Esophagus muscularis mucosa (tissue), 4 donors: ENCODE data around the gene CDC42EP3. TPM values are rescaled to one million over a fixed set of nuclear protein-coding genes. Genes with fewer than 3 reads are reported as not detected.

Experiments
- DNase-seq: peaks from one replicate; pipeline ENCODE4 v3.0.0-alpha.2; 2017; ENCODE audit errors: extremely low spot score
- H3K27ac ChIP-seq, 4 donors: fragments of 200-600 bp; sonication (generic); replicated peaks in 1 of 4; 1 replicate in 3 of 4; 2 replicates in 1 of 4; pipeline ENCODE4 v1.5.1; 2016 to 2019; ENCODE audit warnings: mild to moderate bottlenecking in 1 of 4
- H3K27me3 ChIP-seq, 4 donors: fragments of 200-600 bp; sonication (generic); one replicate each; pipeline versions ENCODE4 v1.5.1 to v1.6.0; 2016 to 2019
- H3K36me3 ChIP-seq, 4 donors: fragments of 200-600 bp; sonication (generic); one replicate each; pipeline ENCODE4 v1.5.1; 2016 to 2019
- H3K4me1 ChIP-seq, 4 donors: fragments of 200-600 bp; sonication (generic); one replicate each; pipeline ENCODE4 v1.5.1; 2016 to 2019
- H3K4me3 ChIP-seq, 4 donors: fragments of 200-600 bp; sonication (generic); 1 replicate in 2 of 4; 2 replicates in 2 of 4; pipeline ENCODE4 v1.5.1; 2016 to 2019; ENCODE audit warnings: mild to moderate bottlenecking in 4 of 4, moderate library complexity in 1 of 4
- H3K9me3 ChIP-seq, 4 donors: fragments of 200-600 bp; sonication (generic); 1 replicate in 3 of 4; 2 replicates in 1 of 4; pipeline ENCODE4 v1.5.1; 2016 to 2019
- CTCF ChIP-seq, 3 experiments: fragments of 200-600 bp in 2 of 3; fragments of 450-650 bp in 1 of 3; sonication (generic) in 2 of 3; IDR thresholded peaks; one replicate each; pipeline ENCODE4 v1.5.1; 2017 to 2019; ENCODE audit warnings: antibody characterized with exemption in 3 of 3, mild to moderate bottlenecking in 2 of 3, moderate library complexity in 1 of 3
- EP300 ChIP-seq: sonication (generic); formaldehyde crosslinking; IDR thresholded peaks from one replicate; pipeline ENCODE4 v1.6.1; 2017; ENCODE audit warnings: antibody characterized with exemption
- POLR2A ChIP-seq: fragments of 450-650 bp; IDR thresholded peaks from one replicate; pipeline ENCODE4 v1.6.1; 2017; ENCODE audit warnings: antibody characterized with exemption, moderate library complexity, mild to moderate bottlenecking, low read depth
- POLR2AphosphoS5 ChIP-seq, 2 donors: sonication (generic); formaldehyde crosslinking; IDR thresholded peaks; one replicate each; pipeline ENCODE4 v1.6.1; 2017; ENCODE audit warnings: antibody characterized with exemption in 2 of 2
- WGBS: methylation state at CpG from one replicate; pipeline ENCODE4 v1.1.5; 2018; 5-methylcytosine and 5-hydroxymethylcytosine counted together
- intact Hi-C: fragments of 100-400 bp; cut with DNase I; formaldehyde crosslinking; loops from one replicate; pipeline ENCODE4 v1.15.1; 2023
- total RNA-seq, 4 donors: library from RNA; depleted of rRNA; stranded (reverse); fragments of >200 nt; gene quantifications; one replicate each; pipeline versions ENCODE4 v1.1.0 to v1.2.1, GENCODE V29; 2016

Gene CDC42EP3
- total RNA-seq, 4 donors from 2014 or later, result 67.7 to 217 (median 112) TPM

DNA sequence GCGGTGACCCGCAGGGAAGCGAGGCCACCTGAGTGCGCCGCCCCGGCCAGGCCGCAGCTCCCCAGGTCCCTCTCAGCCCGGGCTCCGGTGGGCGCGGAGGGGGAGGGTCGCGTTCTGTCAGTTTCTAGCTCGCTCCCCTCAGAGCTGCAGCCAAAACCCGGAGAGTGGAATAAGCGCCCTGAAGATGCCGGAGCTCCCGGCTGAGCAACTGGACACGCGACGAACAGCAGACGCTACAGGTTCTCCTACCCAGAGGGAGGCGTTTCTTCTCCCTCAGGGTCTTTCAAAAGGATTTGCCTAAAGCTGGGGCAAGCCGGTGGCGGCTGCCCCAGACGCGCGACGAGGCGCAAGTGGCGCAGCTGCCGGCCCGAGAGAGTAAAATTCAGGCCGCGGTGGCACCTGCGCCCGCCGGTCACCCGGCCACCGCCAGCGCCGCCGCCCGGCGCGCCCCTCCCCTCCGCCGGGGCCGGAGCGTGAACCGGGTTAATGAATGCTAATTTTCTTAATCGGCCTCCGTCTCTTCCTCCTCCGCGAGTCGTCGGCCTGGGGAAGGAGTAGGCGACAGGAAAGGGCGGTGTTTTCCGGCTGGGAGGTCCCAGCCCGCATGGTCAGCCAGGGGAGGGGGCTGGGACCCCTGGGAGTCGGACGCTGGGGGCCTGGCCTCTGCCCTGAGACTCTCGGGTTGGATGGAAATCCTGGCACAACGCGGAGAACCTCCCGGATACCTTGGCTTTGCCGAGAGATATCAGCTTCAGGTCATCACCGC, 845 bp upstream of the CDC42EP3 start:
- Histone ChIP-seq H3K9me3 (no peaks in the 10 kb centered on the region), H3K4me1 (peaks cover 14 to 41% (median 31%) of the 10 kb centered on the region in 4 donors), H3K4me3 (peak overlapping the region; percentile 85 to 97 (median 92)), H3K36me3 (peaks cover 0 to 6% (median 0%) of the 10 kb centered on the region in 4 donors), H3K27ac (peak overlapping the region; percentile 95 to 98 (median 96)), H3K27me3 (no peaks in the 10 kb centered on the region)
- TF ChIP-seq POLR2A, result no peak
- peak; percentile 37 to 62 for TF ChIP-seq POLR2AphosphoS5 (IDR thresholded peaks at IDR 0.05)
- no peak for TF ChIP-seq EP300
- TF ChIP-seq CTCF (IDR thresholded peaks at IDR 0.05), result peak in 1 of 3 experiments; percentile 8
- intact Hi-C loops, result loop anchor here (5.0 to 10.0 kb wide), 3 partner anchors 103 to 255 kb away; no protein-coding TSS in a partner anchor
- DNase-seq, result no peak
- WGBS, result under 1% methylated on average over 24 of the region's 69 CpGs

GRCh38 chr2:37671816-37672103, 318 bp upstream of the CDC42EP3 start:
- TF ChIP-seq EP300, result no peak
- no peak for TF ChIP-seq POLR2A
- TF ChIP-seq POLR2AphosphoS5 (IDR thresholded peaks at IDR 0.05), result no peak
- TF ChIP-seq CTCF (IDR thresholded peaks at IDR 0.05), result no peak
- intact Hi-C loops, result loop anchor here (5.0 to 10.0 kb wide), 3 partner anchors 103 to 254 kb away; no protein-coding TSS in a partner anchor
- 0% methylated on average over 1 of the region's 29 CpGs for WGBS
- no peaks in the 10 kb centered on the region for H3K27me3 ChIP-seq
- H3K27ac ChIP-seq, result peak overlapping the region; percentile 95 to 98 (median 96)
- H3K4me1 ChIP-seq, result peaks cover 19 to 47% (median 36%) of the 10 kb centered on the region in 4 donors
- DNase-seq, result no peak
- no peaks in the 10 kb centered on the region for H3K9me3 ChIP-seq
- peaks cover 0 to 11% (median 0%) of the 10 kb centered on the region in 4 donors for H3K36me3 ChIP-seq
- peak overlapping the region; percentile 85 to 97 (median 92) for H3K4me3 ChIP-seq

- peaks cover 30 to 59% (median 49%) of the 10 kb centered on the region in 4 donors for H3K4me1 ChIP-seq
- peak overlapping the region; percentile 85 to 97 (median 92) for H3K4me3 ChIP-seq
- intact Hi-C loops, result loop anchor here (5.0 to 10.0 kb wide), 3 partner anchors 104 to 253 kb away; no protein-coding TSS in a partner anchor
- DNase-seq, result no peak
- no peaks in the 10 kb centered on the region for H3K27me3 ChIP-seq
- H3K36me3 ChIP-seq, result peaks cover 0 to 11% (median 0%) of the 10 kb centered on the region in 4 donors
- TF ChIP-seq EP300 (no peak), POLR2A (no peak)
- 11% methylated on average over 11 of the region's 11 CpGs for WGBS
- no peaks in the 10 kb centered on the region for H3K9me3 ChIP-seq
- H3K27ac ChIP-seq, result peak overlapping the region; percentile 95 to 98 (median 96)
These were observed 949 bp downstream of the CDC42EP3 start for GRCh38 chr2:37670378-37671008.

DNA sequence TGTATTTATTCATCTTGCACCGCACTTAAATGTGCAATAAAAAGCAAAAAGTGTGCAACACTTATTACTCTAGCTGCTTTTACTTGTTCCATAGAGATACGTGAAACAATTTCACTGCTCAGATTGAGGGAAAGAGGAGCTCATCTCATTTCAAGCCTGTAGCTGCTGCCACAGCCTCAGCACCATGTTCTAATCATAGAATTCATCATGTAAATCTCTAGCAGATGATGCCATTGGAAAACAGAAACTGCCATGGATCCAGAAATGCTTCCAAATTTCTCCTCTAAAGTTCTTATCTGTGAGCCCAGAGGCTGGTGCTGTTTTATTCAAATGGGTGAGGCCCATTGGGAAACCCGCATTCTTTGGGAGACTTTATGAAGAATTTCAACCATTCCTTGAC, 2.0 kb downstream of the CDC42EP3 start:
- 32% methylated on average over 3 of the region's 3 CpGs for WGBS
- peaks cover 0 to 11% (median 0%) of the 10 kb centered on the region in 4 donors for H3K36me3 ChIP-seq
- H3K9me3 ChIP-seq, result no peaks in the 10 kb centered on the region
- TF ChIP-seq POLR2A (no peak), EP300 (no peak), CTCF (IDR thresholded peaks at IDR 0.05) (no peak), POLR2AphosphoS5 (IDR thresholded peaks at IDR 0.05) (no peak)
- intact Hi-C loops, result no loop called here
- H3K27me3 ChIP-seq, result no peaks in the 10 kb centered on the region
- peak overlapping the region; percentile 95 to 98 (median 96) for H3K27ac ChIP-seq
- no peak for DNase-seq
- peaks cover 41 to 70% (median 60%) of the 10 kb centered on the region in 4 donors for H3K4me1 ChIP-seq
- peak overlapping the region; percentile 85 to 97 (median 92) for H3K4me3 ChIP-seq

DNA sequence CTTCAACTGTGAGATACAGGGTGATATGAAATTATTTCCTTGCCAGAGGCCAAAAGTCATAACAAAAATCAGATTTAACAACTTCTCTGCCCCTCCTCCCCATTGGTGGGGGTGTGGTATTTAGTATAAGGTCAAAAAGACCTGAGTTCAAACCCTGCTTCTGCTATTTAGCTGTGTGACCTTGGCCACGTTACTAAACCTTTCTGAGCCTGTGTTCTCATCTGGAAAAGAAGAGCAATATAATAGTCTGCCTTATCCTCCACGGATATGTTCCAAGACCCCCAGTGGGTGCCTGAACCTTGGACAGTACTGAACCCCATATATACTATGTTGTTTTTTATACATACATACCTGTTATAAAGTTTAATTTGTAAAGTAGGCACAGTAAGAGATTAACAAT, 3.7 kb downstream of the CDC42EP3 start:
- Histone ChIP-seq H3K9me3 (no peaks in the 10 kb centered on the region), H3K4me1 (peaks cover 56 to 83% (median 70%) of the 10 kb centered on the region in 4 donors), H3K27me3 (no peaks in the 10 kb centered on the region), H3K36me3 (peaks cover 0 to 18% (median 4%) of the 10 kb centered on the region in 4 donors), H3K27ac (peak overlapping the region in 3 of 4 donors; percentile 95 to 98 (median 96)), H3K4me3 (peak overlapping the region; percentile 85 to 97 (median 92))
- WGBS, result 54% methylated on average over 2 of the region's 2 CpGs
- intact Hi-C loops, result no loop called here
- no peak for TF ChIP-seq POLR2AphosphoS5 (IDR thresholded peaks at IDR 0.05)
- TF ChIP-seq EP300, result no peak
- TF ChIP-seq POLR2A, result no peak
- no peak for TF ChIP-seq CTCF (IDR thresholded peaks at IDR 0.05)
- no peak for DNase-seq
